H1 (cell line): Measurements from ENCODE around the gene BNC2. TPM values are rescaled to one million over a fixed set of nuclear protein-coding genes. Genes with fewer than 3 reads are reported as not detected.

Source experiments
- CBX8 ChIP-seq: fragments of 300-800, 300-1000 bp; sonication (generic); IDR thresholded peaks from 2 replicates; pipeline ENCODE4 v1.7.1; 2016; ENCODE audit warnings: low read depth, low read length, borderline replicate concordance
- CHD2 ChIP-seq: IDR thresholded peaks from 2 replicates; pipeline ENCODE4 v1.6.1; 2012; ENCODE audit warnings: low read length, improper control_type of control experiment
- GABPA ChIP-seq: IDR thresholded peaks from 2 replicates; pipeline ENCODE4 v1.6.1; 2011; ENCODE audit warnings: mild to moderate bottlenecking, low read length, moderate library complexity, borderline replicate concordance; ENCODE audit not compliant: insufficient read depth
- NANOG ChIP-seq: IDR thresholded peaks from 2 replicates; pipeline ENCODE4 v1.6.1; 2011; ENCODE audit warnings: low read length, low read depth, mild to moderate bottlenecking, inconsistent platforms; ENCODE audit not compliant: insufficient read depth, poor library complexity, severe bottlenecking
- POU5F1 ChIP-seq: IDR thresholded peaks from 2 replicates; pipeline ENCODE4 v1.6.1; 2011; ENCODE audit warnings: low read depth, mild to moderate bottlenecking, low read length, moderate library complexity
- RBBP5 ChIP-seq: IDR thresholded peaks from 2 replicates; pipeline ENCODE4 v1.7.1; 2012; ENCODE audit warnings: low read depth, mild to moderate bottlenecking, inconsistent platforms, low read length, moderate library complexity, borderline replicate concordance
- RNF2 ChIP-seq: fragments of 200-900, 300-1000 bp; sonication (generic); IDR thresholded peaks from 2 replicates; pipeline ENCODE4 v1.7.1; 2016; ENCODE audit warnings: borderline replicate concordance, low read depth, mild to moderate bottlenecking, antibody characterized with exemption, low read length; ENCODE audit not compliant: poor library complexity, severe bottlenecking; ENCODE audit errors: missing control alignments
- SP4 ChIP-seq: IDR thresholded peaks from 2 replicates; pipeline ENCODE4 v1.6.1; 2012; ENCODE audit warnings: low read length, inconsistent platforms
- TEAD4 ChIP-seq: IDR thresholded peaks from 2 replicates; pipeline ENCODE4 v1.6.1; 2012; ENCODE audit warnings: low read depth, low read length, inconsistent platforms, mixed read lengths
- YY1 ChIP-seq: IDR thresholded peaks from 2 replicates; pipeline ENCODE4 v1.6.1; 2011; ENCODE audit warnings: low read depth, mild to moderate bottlenecking, low read length
- ZNF274 ChIP-seq: IDR thresholded peaks from 2 replicates; pipeline ENCODE4 v1.7.0; 2012; ENCODE audit warnings: low read length, borderline replicate concordance; ENCODE audit errors: extremely low read depth
- polyA plus RNA-seq, 7 experiments: library from polyadenylated mRNA; depleted of rRNA in 3 of 7; stranded (reverse) in 5 of 7; unstranded in 2 of 7; fragments of >200 nt in 5 of 7; fragments of 200-250 nt in 2 of 7; gene quantifications; 1 replicate in 5 of 7; 2 replicates in 1 of 7; 4 replicates in 1 of 7; pipeline versions ENCODE4 v1.2.1 to v1.2.3, GENCODE V29; 2011 to 2013; ENCODE audit warnings: missing spikeins in 2 of 7, mixed read lengths in 2 of 7
- total RNA-seq: library from RNA; stranded (reverse); fragmentation: NEBNext Ultra II Directional; extraction: Animal tissue kit (Norgen Biotek cat#: 25700); gene quantifications from 2 replicates; pipeline ENCODE4 v1.2.1, GENCODE V29; 2021
- TF ChIP-seq, protein P1 (sequence below): fragments of 300-600 bp; sonication (generic); IDR thresholded peaks from 2 replicates; pipeline ENCODE4 v1.7.1; 2012; ENCODE audit warnings: low read length, moderate library complexity, mild to moderate bottlenecking, inconsistent platforms; ENCODE audit not compliant: insufficient replicate concordance

BNC2 gene
- total and polyA plus RNA-seq, 2 of the 8 experiments (the other 6 are each of a cell fraction or from before 2014, with no cell fraction given), result 16.0 to 26.8 TPM

DNA sequence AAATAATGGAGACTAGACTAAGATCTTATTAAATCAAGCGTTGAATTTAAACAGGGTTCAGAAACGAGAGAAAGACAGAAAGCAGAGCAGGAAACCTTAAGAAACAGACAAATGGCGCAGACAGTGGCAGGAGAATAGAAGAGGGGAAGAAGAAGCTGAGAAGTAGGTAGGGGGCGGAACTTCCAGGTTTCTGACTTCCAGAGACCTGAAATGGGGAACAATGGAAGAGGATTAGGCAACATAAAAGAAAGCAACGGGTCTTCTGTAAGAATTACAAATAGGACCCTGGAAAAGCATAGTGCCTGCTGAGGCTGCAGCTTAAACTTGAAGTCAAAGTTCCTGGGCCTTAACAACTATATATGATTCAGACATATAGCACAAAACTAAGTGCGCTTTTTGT lies 101.7 kb downstream of the BNC2 start (continued):
- TF ChIP-seq CBX8, result no peak
- peak; percentile 53; the same call in 1 of the 2 replicates for TF ChIP-seq YY1
- no peak for TF ChIP-seq CHD2
- TF ChIP-seq GABPA, result no peak
- TF ChIP-seq ZNF274, result no peak
- TF ChIP-seq SP4, result peak; percentile 25; the same call in 1 of the 2 replicates
- no peak for TF ChIP-seq RNF2
- TF ChIP-seq TEAD4, result no peak
- TF ChIP-seq, protein P1, sequence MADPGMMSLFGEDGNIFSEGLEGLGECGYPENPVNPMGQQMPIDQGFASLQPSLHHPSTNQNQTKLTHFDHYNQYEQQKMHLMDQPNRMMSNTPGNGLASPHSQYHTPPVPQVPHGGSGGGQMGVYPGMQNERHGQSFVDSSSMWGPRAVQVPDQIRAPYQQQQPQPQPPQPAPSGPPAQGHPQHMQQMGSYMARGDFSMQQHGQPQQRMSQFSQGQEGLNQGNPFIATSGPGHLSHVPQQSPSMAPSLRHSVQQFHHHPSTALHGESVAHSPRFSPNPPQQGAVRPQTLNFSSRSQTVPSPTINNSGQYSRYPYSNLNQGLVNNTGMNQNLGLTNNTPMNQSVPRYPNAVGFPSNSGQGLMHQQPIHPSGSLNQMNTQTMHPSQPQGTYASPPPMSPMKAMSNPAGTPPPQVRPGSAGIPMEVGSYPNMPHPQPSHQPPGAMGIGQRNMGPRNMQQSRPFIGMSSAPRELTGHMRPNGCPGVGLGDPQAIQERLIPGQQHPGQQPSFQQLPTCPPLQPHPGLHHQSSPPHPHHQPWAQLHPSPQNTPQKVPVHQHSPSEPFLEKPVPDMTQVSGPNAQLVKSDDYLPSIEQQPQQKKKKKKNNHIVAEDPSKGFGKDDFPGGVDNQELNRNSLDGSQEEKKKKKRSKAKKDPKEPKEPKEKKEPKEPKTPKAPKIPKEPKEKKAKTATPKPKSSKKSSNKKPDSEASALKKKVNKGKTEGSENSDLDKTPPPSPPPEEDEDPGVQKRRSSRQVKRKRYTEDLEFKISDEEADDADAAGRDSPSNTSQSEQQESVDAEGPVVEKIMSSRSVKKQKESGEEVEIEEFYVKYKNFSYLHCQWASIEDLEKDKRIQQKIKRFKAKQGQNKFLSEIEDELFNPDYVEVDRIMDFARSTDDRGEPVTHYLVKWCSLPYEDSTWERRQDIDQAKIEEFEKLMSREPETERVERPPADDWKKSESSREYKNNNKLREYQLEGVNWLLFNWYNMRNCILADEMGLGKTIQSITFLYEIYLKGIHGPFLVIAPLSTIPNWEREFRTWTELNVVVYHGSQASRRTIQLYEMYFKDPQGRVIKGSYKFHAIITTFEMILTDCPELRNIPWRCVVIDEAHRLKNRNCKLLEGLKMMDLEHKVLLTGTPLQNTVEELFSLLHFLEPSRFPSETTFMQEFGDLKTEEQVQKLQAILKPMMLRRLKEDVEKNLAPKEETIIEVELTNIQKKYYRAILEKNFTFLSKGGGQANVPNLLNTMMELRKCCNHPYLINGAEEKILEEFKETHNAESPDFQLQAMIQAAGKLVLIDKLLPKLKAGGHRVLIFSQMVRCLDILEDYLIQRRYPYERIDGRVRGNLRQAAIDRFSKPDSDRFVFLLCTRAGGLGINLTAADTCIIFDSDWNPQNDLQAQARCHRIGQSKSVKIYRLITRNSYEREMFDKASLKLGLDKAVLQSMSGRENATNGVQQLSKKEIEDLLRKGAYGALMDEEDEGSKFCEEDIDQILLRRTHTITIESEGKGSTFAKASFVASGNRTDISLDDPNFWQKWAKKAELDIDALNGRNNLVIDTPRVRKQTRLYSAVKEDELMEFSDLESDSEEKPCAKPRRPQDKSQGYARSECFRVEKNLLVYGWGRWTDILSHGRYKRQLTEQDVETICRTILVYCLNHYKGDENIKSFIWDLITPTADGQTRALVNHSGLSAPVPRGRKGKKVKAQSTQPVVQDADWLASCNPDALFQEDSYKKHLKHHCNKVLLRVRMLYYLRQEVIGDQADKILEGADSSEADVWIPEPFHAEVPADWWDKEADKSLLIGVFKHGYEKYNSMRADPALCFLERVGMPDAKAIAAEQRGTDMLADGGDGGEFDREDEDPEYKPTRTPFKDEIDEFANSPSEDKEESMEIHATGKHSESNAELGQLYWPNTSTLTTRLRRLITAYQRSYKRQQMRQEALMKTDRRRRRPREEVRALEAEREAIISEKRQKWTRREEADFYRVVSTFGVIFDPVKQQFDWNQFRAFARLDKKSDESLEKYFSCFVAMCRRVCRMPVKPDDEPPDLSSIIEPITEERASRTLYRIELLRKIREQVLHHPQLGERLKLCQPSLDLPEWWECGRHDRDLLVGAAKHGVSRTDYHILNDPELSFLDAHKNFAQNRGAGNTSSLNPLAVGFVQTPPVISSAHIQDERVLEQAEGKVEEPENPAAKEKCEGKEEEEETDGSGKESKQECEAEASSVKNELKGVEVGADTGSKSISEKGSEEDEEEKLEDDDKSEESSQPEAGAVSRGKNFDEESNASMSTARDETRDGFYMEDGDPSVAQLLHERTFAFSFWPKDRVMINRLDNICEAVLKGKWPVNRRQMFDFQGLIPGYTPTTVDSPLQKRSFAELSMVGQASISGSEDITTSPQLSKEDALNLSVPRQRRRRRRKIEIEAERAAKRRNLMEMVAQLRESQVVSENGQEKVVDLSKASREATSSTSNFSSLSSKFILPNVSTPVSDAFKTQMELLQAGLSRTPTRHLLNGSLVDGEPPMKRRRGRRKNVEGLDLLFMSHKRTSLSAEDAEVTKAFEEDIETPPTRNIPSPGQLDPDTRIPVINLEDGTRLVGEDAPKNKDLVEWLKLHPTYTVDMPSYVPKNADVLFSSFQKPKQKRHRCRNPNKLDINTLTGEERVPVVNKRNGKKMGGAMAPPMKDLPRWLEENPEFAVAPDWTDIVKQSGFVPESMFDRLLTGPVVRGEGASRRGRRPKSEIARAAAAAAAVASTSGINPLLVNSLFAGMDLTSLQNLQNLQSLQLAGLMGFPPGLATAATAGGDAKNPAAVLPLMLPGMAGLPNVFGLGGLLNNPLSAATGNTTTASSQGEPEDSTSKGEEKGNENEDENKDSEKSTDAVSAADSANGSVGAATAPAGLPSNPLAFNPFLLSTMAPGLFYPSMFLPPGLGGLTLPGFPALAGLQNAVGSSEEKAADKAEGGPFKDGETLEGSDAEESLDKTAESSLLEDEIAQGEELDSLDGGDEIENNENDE, result peak; percentile 77
- TF ChIP-seq RBBP5, result no peak
- TF ChIP-seq POU5F1, result no peak
- TF ChIP-seq NANOG, result peak; percentile 81
